Measurements from ENCODE around the gene ZCCHC4.

DNA sequence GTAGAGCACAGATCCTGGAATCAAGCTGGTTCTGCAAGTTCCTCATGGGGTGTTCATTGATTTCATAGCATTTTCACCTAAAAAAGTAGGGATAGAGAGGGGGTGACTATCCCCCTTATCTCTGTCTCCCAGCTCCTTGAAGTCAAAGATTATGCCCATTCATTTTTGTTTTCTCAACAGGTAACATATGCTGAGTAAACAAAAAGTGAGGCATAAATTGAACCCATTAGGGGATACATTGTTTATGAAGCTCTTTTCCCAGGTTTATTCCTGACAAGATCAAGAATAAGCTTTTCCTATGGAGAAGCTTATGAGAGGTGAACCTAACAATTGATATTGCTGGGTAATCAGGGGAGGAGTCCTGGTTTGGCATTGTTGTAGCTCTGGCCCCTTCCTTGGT lies 55.3 kb downstream of the ZCCHC4 start:
- TF ChIP-seq, protein P1, sequence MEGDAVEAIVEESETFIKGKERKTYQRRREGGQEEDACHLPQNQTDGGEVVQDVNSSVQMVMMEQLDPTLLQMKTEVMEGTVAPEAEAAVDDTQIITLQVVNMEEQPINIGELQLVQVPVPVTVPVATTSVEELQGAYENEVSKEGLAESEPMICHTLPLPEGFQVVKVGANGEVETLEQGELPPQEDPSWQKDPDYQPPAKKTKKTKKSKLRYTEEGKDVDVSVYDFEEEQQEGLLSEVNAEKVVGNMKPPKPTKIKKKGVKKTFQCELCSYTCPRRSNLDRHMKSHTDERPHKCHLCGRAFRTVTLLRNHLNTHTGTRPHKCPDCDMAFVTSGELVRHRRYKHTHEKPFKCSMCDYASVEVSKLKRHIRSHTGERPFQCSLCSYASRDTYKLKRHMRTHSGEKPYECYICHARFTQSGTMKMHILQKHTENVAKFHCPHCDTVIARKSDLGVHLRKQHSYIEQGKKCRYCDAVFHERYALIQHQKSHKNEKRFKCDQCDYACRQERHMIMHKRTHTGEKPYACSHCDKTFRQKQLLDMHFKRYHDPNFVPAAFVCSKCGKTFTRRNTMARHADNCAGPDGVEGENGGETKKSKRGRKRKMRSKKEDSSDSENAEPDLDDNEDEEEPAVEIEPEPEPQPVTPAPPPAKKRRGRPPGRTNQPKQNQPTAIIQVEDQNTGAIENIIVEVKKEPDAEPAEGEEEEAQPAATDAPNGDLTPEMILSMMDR (IDR thresholded peaks at IDR 0.05; ENCODE audit: low read depth, low read length, poor library complexity, severe bottlenecking), result no peak
- no peak for TF ChIP-seq EZH2phosphoT487 (IDR thresholded peaks at IDR 0.05; ENCODE audit: borderline replicate concordance, low read length)
